ENCODE data around the gene AKAP1.
"Not testable (repeated sequence)": the region's sequence is repeated elsewhere in the genome, so short reads cannot be mapped to it uniquely, and the experiment has no call there.

The AKAP1 gene

GRCh38 chr17:57088298-57088697, 3.3 kb downstream of the AKAP1 start:
- H3K4me3 ChIP-seq (ENCODE audit: low read length), result no peak overlapping the region
- TF ChIP-seq ZNF274 (IDR thresholded peaks at IDR 0.05; ENCODE audit: low read depth, low read length), result no peak

- no peak for TF ChIP-seq ZNF274 (IDR thresholded peaks at IDR 0.05; ENCODE audit: low read depth, low read length)
- no peak overlapping the region for H3K4me3 ChIP-seq (ENCODE audit: low read length)
These were observed 4.3 kb downstream of the AKAP1 start for GRCh38 chr17:57089391-57089790.

- H3K4me3 ChIP-seq (ENCODE audit: low read length), result no peak overlapping the region
- TF ChIP-seq ZNF274 (IDR thresholded peaks at IDR 0.05; ENCODE audit: low read depth, low read length), result no peak
These were observed 5.6 kb downstream of the AKAP1 start for GRCh38 chr17:57090560-57091185.

GRCh38 chr17:57091186-57091618, 6.2 kb downstream of the AKAP1 start:
- no peak overlapping the region for H3K4me3 ChIP-seq (ENCODE audit: low read length)
- no peak for TF ChIP-seq ZNF274 (IDR thresholded peaks at IDR 0.05; ENCODE audit: low read depth, low read length)

- TF ChIP-seq ZNF274 (IDR thresholded peaks at IDR 0.05; ENCODE audit: low read depth, low read length), result no peak
These were observed 7.1 kb downstream of the AKAP1 start for GRCh38 chr17:57092171-57092570.

GRCh38 chr17:57092779-57093178, 7.7 kb downstream of the AKAP1 start:
- no peak overlapping the region for H3K4me3 ChIP-seq (ENCODE audit: low read length)
- TF ChIP-seq ZNF274 (IDR thresholded peaks at IDR 0.05; ENCODE audit: low read depth, low read length), result no peak

More at GRCh38 chr17:57092171-57092570, 7.1 kb downstream of the AKAP1 start:
- no peak overlapping the region for H3K4me3 ChIP-seq (ENCODE audit: low read length)

GRCh38 chr17:57096472-57097202, 11.6 kb downstream of the AKAP1 start:
- no peak for TF ChIP-seq ZNF274 (IDR thresholded peaks at IDR 0.05; ENCODE audit: low read depth, low read length)
- H3K4me3 ChIP-seq (ENCODE audit: low read length), result no peak overlapping the region

GRCh38 chr17:57097832-57098421, 12.9 kb downstream of the AKAP1 start:
- no peak for TF ChIP-seq ZNF274 (IDR thresholded peaks at IDR 0.05; ENCODE audit: low read depth, low read length)
- no peak overlapping the region for H3K4me3 ChIP-seq (ENCODE audit: low read length)

- no peak for TF ChIP-seq ZNF274 (IDR thresholded peaks at IDR 0.05; ENCODE audit: low read depth, low read length)
- H3K4me3 ChIP-seq (ENCODE audit: low read length), result no peak overlapping the region
These were observed 14.1 kb downstream of the AKAP1 start for GRCh38 chr17:57099165-57099564.

GRCh38 chr17:57102122-57102521, 17.1 kb downstream of the AKAP1 start:
- TF ChIP-seq ZNF274 (IDR thresholded peaks at IDR 0.05; ENCODE audit: low read depth, low read length), result no peak
- H3K4me3 ChIP-seq (ENCODE audit: low read length), result no peak overlapping the region

GRCh38 chr17:57102660-57103059, 17.6 kb downstream of the AKAP1 start:
- not testable (repeated sequence) for H3K4me3 ChIP-seq (ENCODE audit: low read length)

- no peak overlapping the region for H3K4me3 ChIP-seq (ENCODE audit: low read length)
- TF ChIP-seq ZNF274 (IDR thresholded peaks at IDR 0.05; ENCODE audit: low read depth, low read length), result no peak
These were observed 19.6 kb downstream of the AKAP1 start for GRCh38 chr17:57104461-57105175.

GRCh38 chr17:57105591-57105990, 20.5 kb downstream of the AKAP1 start:
- no peak for TF ChIP-seq ZNF274 (IDR thresholded peaks at IDR 0.05; ENCODE audit: low read depth, low read length)
- no peak overlapping the region for H3K4me3 ChIP-seq (ENCODE audit: low read length)

GRCh38 chr17:57106107-57106835, 21.2 kb downstream of the AKAP1 start:
- TF ChIP-seq ZNF274 (IDR thresholded peaks at IDR 0.05; ENCODE audit: low read depth, low read length), result no peak
- H3K4me3 ChIP-seq (ENCODE audit: low read length), result no peak overlapping the region

All from GM08714 (cell line).